OCI-LY1 (cell line): ENCODE measurements around the gene KIRREL2.

Experiments
- H2AFZ ChIP-seq: fragments of 200-600 bp; sonication (generic), shearing (Covaris generic); 2 replicates; pipeline ENCODE4 v1.6.0; 2014; ENCODE audit warnings: antibody characterized with exemption, mild to moderate bottlenecking, low read length
- H3F3A ChIP-seq: fragments of 200-600 bp; sonication (generic), shearing (Covaris generic); 2 replicates; pipeline ENCODE4 v1.6.0; 2014; ENCODE audit warnings: mild to moderate bottlenecking, antibody characterized with exemption, low read length, moderate library complexity; ENCODE audit not compliant: insufficient read depth
- H3K27ac ChIP-seq: fragments of 200-600 bp; sonication (generic); 2 replicates; pipeline ENCODE4 v1.5.1; 2014; ENCODE audit warnings: low read length, mixed run types, mild to moderate bottlenecking, low read depth; ENCODE audit not compliant: poor library complexity, severe bottlenecking
- H3K27me3 ChIP-seq: fragments of 200-600 bp; sonication (generic); 2 replicates; pipeline ENCODE4 v1.6.0; 2014; ENCODE audit warnings: antibody characterized with exemption, mild to moderate bottlenecking, low read length, moderate library complexity; ENCODE audit not compliant: insufficient read depth
- H3K36me3 ChIP-seq: fragments of 200-600 bp; sonication (generic); 2 replicates; pipeline ENCODE4 v1.6.1; 2014; ENCODE audit warnings: mild to moderate bottlenecking, antibody characterized with exemption, low read length, moderate library complexity, mixed read lengths; ENCODE audit not compliant: insufficient read depth
- H3K4me1 ChIP-seq: fragments of 200-600 bp; sonication (generic); 2 replicates; pipeline ENCODE4 v1.5.1; 2014; ENCODE audit warnings: mild to moderate bottlenecking, low read length, moderate library complexity; ENCODE audit not compliant: insufficient read depth, severe bottlenecking
- H3K4me2 ChIP-seq: fragments of 200-600 bp; sonication (generic), shearing (Covaris generic); 2 replicates; pipeline ENCODE4 v1.6.1; 2014; ENCODE audit warnings: low read length
- H3K4me3 ChIP-seq: fragments of 200-600 bp; sonication (generic); 2 replicates; pipeline ENCODE4 v1.5.1; 2014; ENCODE audit warnings: low read length, low read depth, mild to moderate bottlenecking, mixed read lengths; ENCODE audit not compliant: poor library complexity, severe bottlenecking
- H3K79me2 ChIP-seq: fragments of 200-600 bp; shearing (Covaris generic); 2 replicates; pipeline ENCODE4 v1.6.1; 2016; ENCODE audit warnings: mixed run types, low read length, mixed read lengths; ENCODE audit not compliant: insufficient read depth
- H3K9ac ChIP-seq: fragments of 200-600 bp; sonication (generic), shearing (Covaris generic); 2 replicates; pipeline ENCODE4 v1.6.1; 2014; ENCODE audit warnings: mild to moderate bottlenecking, low read length, mixed read lengths
- H3K9me2 ChIP-seq: fragments of 200-600 bp; sonication (generic), shearing (Covaris generic); 2 replicates; pipeline ENCODE4 v1.6.1; 2014; ENCODE audit warnings: low read depth, mild to moderate bottlenecking, low read length, mixed read lengths
- H3K9me3 ChIP-seq: fragments of 200-600 bp; shearing (Covaris generic); 2 replicates; pipeline ENCODE4 v1.6.1; 2014; ENCODE audit warnings: low read length, mixed read lengths
- H4K20me1 ChIP-seq: fragments of 200-600 bp; sonication (generic), shearing (Covaris generic); 2 replicates; pipeline ENCODE4 v1.6.0; 2016; ENCODE audit warnings: mild to moderate bottlenecking, low read length; ENCODE audit not compliant: insufficient read depth
- EZH2 ChIP-seq: fragments of 200-600 bp; sonication (generic), shearing (Covaris generic); IDR thresholded peaks from 2 replicates; pipeline ENCODE4 v1.8.0; 2017; ENCODE audit warnings: borderline replicate concordance, mixed run types, mild to moderate bottlenecking, antibody characterized with exemption, low read length, moderate library complexity, mixed read lengths
- TF ChIP-seq, protein P1 (sequence below): fragments of 200-600 bp; sonication (generic), shearing (Covaris generic); IDR thresholded peaks from 2 replicates; pipeline ENCODE4 v1.5.1; 2017; ENCODE audit warnings: mild to moderate bottlenecking, antibody characterized with exemption, low read length, moderate library complexity, mixed read lengths

KIRREL2 gene

DNA sequence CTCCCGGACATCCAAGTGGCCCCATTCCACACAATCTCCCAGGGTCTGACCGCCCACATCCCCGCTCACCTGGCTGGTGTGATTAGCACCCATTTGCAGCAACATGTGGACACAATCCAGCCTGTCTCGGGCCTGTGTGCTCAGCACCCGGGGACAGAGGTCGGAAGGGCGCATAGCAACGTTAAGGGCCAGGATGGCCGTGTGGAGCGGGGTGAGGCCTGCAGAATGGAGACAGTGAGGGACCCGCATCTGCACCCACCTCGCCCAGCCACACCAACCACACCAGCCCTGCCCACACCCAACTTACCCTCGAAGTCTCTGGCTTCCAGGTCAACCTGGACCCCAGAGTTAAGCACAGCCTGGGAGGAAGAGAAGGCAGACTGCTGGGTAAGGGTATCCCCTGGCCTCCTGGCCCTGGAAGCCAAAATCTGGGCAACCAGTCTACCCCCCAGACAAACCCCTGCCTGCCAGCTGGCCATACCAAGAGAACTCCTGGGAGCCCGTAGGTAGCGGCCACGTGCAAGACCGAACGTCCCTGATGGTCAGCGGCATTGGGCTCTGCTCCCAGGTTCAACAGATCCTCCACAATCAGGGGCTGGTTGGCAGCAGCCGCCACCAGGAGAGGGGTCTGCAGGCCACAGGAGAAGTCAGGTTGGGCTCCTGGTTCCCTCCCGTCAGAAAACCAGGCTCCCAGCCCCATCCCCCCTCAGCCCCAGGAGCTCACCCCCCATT, 39.4 kb downstream of the KIRREL2 start:
- Histone ChIP-seq H3F3A (no peaks in the 10 kb centered on the region), H4K20me1 (no peaks in the 10 kb centered on the region), H3K27me3 (no peaks in the 10 kb centered on the region), H3K36me3 (peaks cover 62% of the 10 kb centered on the region), H3K79me2 (0 out of 2 replicates have a peak, but pooled peaks cover 3% of the 10 kb centered on the region), H3K4me3 (no peak overlapping the region), H3K9me2 (no peaks in the 10 kb centered on the region), H3K9me3 (no peaks in the 10 kb centered on the region), H2AFZ (no peak overlapping the region), H3K4me2 (no peak overlapping the region), H3K27ac (no peak overlapping the region), H3K4me1 (peaks cover 14% of the 10 kb centered on the region), H3K9ac (no peak overlapping the region)
- TF ChIP-seq, protein P1, sequence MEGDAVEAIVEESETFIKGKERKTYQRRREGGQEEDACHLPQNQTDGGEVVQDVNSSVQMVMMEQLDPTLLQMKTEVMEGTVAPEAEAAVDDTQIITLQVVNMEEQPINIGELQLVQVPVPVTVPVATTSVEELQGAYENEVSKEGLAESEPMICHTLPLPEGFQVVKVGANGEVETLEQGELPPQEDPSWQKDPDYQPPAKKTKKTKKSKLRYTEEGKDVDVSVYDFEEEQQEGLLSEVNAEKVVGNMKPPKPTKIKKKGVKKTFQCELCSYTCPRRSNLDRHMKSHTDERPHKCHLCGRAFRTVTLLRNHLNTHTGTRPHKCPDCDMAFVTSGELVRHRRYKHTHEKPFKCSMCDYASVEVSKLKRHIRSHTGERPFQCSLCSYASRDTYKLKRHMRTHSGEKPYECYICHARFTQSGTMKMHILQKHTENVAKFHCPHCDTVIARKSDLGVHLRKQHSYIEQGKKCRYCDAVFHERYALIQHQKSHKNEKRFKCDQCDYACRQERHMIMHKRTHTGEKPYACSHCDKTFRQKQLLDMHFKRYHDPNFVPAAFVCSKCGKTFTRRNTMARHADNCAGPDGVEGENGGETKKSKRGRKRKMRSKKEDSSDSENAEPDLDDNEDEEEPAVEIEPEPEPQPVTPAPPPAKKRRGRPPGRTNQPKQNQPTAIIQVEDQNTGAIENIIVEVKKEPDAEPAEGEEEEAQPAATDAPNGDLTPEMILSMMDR, result no peak
- TF ChIP-seq EZH2, result no peak

DNA sequence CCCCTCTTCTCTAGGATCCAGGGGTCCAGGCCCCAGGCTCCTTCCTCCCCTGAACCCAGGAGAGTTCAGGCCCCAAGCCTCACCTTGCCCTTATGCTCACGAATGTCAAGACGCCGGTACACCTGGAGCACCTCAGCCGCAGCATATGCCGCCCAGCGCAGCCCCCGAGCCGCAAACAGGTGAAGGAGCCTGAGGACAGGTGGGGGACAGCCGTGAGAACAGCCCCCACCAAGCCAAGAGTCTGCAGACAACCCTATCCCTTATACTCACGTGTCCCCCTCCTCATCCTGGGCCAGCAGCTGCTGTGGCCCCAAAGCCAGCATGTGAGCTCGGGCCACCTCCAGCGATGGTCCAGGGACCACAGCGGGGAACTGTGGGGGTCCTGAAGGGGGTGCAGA, 39.9 kb downstream of the KIRREL2 start:
- Histone ChIP-seq H3K79me2 (0 out of 2 replicates have a peak, but pooled peaks cover 3% of the 10 kb centered on the region), H2AFZ (no peak overlapping the region), H3K9ac (no peak overlapping the region), H3F3A (no peaks in the 10 kb centered on the region), H3K27me3 (no peaks in the 10 kb centered on the region), H3K9me3 (no peaks in the 10 kb centered on the region), H3K4me2 (no peak overlapping the region), H3K27ac (no peak overlapping the region), H4K20me1 (no peaks in the 10 kb centered on the region), H3K4me3 (no peak overlapping the region), H3K4me1 (peaks cover 19% of the 10 kb centered on the region), H3K9me2 (no peaks in the 10 kb centered on the region), H3K36me3 (peaks cover 58% of the 10 kb centered on the region)
- no peak for TF ChIP-seq EZH2
- TF ChIP-seq, protein P1, result no peak

DNA sequence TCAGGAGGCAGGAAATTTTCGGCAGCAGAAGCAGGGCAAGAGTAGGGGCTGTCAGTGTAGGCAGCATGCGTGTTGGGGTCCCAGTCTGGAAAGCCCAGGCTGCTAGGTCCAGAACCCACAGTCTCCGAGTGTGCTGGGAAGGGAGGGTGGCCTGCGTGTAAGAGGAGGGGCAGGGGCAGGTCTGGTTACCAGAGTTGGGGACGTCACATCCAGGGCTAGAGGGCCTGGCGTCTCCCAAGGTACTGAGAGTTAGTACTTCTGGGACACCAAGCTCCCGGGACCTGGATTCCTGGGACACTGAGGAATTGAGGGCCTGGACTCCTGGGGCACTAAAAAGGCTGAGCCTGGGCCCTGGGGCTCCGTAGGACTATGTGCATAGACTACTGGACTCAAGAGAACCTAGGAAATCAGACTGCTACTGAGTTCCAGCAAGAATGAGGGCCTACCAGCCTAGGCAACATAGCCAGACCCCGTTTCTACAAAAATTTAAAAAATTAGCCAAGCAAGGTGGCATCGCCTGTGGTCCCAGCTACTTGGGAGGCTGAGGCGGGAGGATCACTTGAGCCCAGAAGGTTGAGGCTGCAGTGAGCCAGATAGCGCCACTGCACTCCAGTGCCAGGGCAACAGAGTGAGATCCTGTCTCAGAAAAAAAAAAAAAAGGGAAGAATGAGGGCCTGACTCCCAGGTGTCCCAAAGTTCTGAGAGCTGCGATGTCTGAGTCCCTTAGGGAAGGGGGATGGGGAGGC, 41.2 kb downstream of the KIRREL2 start:
- Histone ChIP-seq H3K27ac (peak overlapping the region; percentile 90), H3K9me3 (no peaks in the 10 kb centered on the region), H3K36me3 (peaks cover 52% of the 10 kb centered on the region), H3K79me2 (0 out of 2 replicates have a peak, but pooled peaks cover 3% of the 10 kb centered on the region), H2AFZ (no peak overlapping the region), H3K27me3 (no peaks in the 10 kb centered on the region), H3K4me3 (peak overlapping the region; percentile 76), H4K20me1 (no peaks in the 10 kb centered on the region), H3K9me2 (no peaks in the 10 kb centered on the region), H3K4me2 (peak overlapping the region; percentile 75), H3F3A (no peaks in the 10 kb centered on the region), H3K9ac (peak overlapping the region; percentile 82), H3K4me1 (peaks cover 32% of the 10 kb centered on the region)
- TF ChIP-seq, protein P1, result no peak
